Tibial artery (tissue), 4 donors: ENCODE measurements around the gene SCLT1.

ENCODE experiments used
- DNase-seq, 2 donors: peaks; one replicate each; pipeline ENCODE4 v3.0.0-alpha.2; 2019
- H3K27ac ChIP-seq, 2 donors: fragments of 200-600 bp; sonication (generic) in 1 of 2; 1 replicate in 1 of 2; 2 replicates in 1 of 2; pipeline ENCODE4 v1.5.1; 2018 to 2019; ENCODE audit warnings: mild to moderate bottlenecking in 1 of 2
- H3K27me3 ChIP-seq, 2 donors: fragments of 200-600 bp; sonication (generic) in 1 of 2; one replicate each; pipeline versions ENCODE4 v1.5.1 to v1.6.0; 2016 to 2019
- H3K36me3 ChIP-seq, 3 donors: fragments of 200-600 bp; sonication (generic) in 2 of 3; one replicate each; pipeline ENCODE4 v1.5.1; 2016 to 2019; ENCODE audit warnings: mild to moderate bottlenecking in 2 of 3
- H3K4me1 ChIP-seq, 4 donors: fragments of 200-600 bp; sonication (generic) in 2 of 4; 1 replicate in 3 of 4; 2 replicates in 1 of 4; pipeline ENCODE4 v1.5.1; 2016 to 2019
- H3K4me3 ChIP-seq, 2 donors: fragments of 200-600 bp; sonication (generic) in 1 of 2; 1 replicate in 1 of 2; 2 replicates in 1 of 2; pipeline ENCODE4 v1.5.1; 2018 to 2019; ENCODE audit warnings: mild to moderate bottlenecking in 2 of 2
- H3K9me3 ChIP-seq, 3 donors: fragments of 200-600 bp; sonication (generic) in 1 of 3; one replicate each; pipeline ENCODE4 v1.5.1; 2016 to 2019
- intact Hi-C: fragments of 100-400 bp; cut with DNase I; formaldehyde crosslinking; loops from one replicate; pipeline ENCODE4 v1.15.0; 2023; ENCODE audit warnings: low total_unique reads
- TF ChIP-seq, protein P1 (sequence below), 2 experiments: fragments of 200-600 bp in 1 of 2; fragments of 450-650 bp in 1 of 2; IDR thresholded peaks; one replicate each; pipeline ENCODE4 v1.5.1; 2017 to 2019; ENCODE audit warnings: antibody characterized with exemption in 2 of 2, mild to moderate bottlenecking in 1 of 2, moderate library complexity in 1 of 2

SCLT1 gene

DNA sequence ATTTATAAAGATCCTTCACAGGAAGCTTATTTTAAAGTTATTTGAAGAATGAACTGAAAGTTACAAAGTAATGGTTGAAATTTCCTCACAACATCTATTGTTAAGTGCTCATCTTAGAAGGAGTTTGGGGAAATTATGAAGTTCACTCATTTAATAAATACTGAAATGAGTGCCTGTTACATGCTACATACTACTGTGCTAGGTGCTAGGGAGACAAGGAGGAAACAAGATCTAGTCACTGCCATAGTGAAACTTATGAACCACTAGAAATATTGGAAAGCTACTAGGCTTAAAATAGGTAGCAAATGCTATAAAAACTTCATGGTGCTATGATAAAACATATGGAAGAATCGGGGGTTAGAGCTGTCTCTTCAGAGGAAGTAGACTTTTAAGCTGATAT, 186.8 kb downstream of the SCLT1 start:
- Histone ChIP-seq H3K27me3 (no peaks in the 10 kb centered on the region), H3K4me1 (no peaks in the 10 kb centered on the region), H3K9me3 (no peaks in the 10 kb centered on the region), H3K4me3 (no peak overlapping the region), H3K36me3 (no peaks in the 10 kb centered on the region), H3K27ac (no peak overlapping the region)
- TF ChIP-seq, protein P1, sequence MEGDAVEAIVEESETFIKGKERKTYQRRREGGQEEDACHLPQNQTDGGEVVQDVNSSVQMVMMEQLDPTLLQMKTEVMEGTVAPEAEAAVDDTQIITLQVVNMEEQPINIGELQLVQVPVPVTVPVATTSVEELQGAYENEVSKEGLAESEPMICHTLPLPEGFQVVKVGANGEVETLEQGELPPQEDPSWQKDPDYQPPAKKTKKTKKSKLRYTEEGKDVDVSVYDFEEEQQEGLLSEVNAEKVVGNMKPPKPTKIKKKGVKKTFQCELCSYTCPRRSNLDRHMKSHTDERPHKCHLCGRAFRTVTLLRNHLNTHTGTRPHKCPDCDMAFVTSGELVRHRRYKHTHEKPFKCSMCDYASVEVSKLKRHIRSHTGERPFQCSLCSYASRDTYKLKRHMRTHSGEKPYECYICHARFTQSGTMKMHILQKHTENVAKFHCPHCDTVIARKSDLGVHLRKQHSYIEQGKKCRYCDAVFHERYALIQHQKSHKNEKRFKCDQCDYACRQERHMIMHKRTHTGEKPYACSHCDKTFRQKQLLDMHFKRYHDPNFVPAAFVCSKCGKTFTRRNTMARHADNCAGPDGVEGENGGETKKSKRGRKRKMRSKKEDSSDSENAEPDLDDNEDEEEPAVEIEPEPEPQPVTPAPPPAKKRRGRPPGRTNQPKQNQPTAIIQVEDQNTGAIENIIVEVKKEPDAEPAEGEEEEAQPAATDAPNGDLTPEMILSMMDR (IDR thresholded peaks at IDR 0.05): no peak
- intact Hi-C loops: no loop called here
- DNase-seq: no peak

DNA sequence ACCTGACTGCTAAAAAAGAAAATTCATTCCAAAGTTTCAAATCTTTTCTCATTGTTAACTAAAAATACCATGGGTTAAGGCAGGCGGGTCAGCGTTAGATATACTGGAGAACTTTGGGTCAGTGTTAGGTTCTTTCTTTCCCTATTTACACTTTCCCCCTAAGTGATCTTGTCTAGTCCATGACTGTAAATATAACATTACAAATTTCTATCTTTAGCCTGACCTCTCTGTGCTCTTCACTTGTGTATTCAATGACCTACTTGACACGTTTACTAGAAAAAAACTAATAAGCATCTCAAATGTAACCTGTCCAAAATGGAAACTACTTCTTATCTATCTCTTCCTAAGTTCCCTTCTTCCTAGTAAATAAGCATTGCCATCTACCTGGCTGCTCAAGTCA, 188.5 kb downstream of the SCLT1 start:
- no peak overlapping the region for H3K4me3 ChIP-seq
- no peaks in the 10 kb centered on the region for H3K9me3 ChIP-seq
- no peaks in the 10 kb centered on the region for H3K36me3 ChIP-seq
- intact Hi-C loops: no loop called here
- TF ChIP-seq, protein P1 (IDR thresholded peaks at IDR 0.05): no peak
- no peaks in the 10 kb centered on the region for H3K27me3 ChIP-seq
- no peaks in the 10 kb centered on the region for H3K4me1 ChIP-seq
- H3K27ac ChIP-seq: no peak overlapping the region
- no peak for DNase-seq

DNA sequence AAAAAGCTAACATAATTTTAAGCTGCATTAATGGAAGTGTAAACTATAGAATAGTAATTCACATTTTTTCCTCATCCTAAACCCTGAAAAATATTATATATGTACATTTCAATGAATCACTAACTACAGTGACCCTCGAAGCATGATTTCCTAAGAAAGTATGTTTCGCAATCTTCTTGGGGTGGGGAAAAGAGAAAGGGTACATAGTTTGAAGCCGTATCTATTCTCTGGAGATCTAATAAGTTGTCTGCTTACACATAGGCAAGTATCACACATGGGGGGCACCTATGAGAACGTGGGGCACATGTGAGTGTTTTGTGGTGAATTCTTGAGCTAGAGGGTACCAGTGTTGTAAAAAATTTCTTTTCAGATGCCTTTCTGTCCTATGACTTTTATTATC, 212.7 kb downstream of the SCLT1 start:
- no peaks in the 10 kb centered on the region for H3K4me1 ChIP-seq
- peaks cover 0 to 6% (median 0%) of the 10 kb centered on the region in 3 donors for H3K36me3 ChIP-seq
- TF ChIP-seq, protein P1 (IDR thresholded peaks at IDR 0.05): no peak
- no peak for DNase-seq
- H3K4me3 ChIP-seq: no peak overlapping the region
- H3K9me3 ChIP-seq: no peaks in the 10 kb centered on the region
- no peaks in the 10 kb centered on the region for H3K27me3 ChIP-seq
- intact Hi-C loops: no loop called here
- H3K27ac ChIP-seq: no peak overlapping the region

DNA sequence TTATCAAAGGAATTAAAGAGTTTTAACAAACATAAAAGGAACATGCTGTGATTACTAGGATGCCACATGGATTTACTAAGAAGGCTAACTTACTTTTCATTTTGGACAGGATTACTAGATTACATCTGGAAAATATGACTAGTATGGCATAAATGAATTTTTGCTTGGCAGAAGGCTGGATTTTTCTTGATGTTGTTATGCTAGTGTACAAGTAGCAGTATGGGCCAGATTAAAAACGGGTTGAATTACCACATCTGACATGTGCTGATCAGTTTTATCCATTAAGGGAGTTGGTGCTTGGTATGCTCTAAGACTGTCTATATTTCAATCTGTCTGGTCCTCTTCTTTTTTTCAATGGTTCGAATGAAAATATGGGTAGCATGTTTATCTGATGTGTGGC, 213.4 kb downstream of the SCLT1 start:
- intact Hi-C loops: no loop called here

DNA sequence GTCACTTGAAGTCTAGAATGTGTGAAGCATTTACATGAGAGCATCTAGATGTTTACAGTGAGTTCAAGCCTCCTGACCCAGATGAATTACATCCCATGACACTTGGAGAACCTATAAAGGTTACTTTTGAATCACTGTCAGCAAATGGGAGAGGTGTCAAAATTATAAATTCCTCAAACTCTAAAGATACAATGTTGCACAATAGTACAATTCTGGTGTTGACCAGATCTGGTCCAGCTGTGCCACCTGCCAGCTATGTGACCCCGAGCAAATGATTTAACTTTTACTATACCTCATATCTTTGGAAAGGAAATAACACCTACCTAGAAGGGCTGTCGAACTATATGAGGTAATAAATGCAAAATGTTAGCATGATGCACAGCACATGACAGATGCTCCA, 214.1 kb downstream of the SCLT1 start:
- no peak for DNase-seq
- H3K4me3 ChIP-seq: no peak overlapping the region
- peaks cover 0 to 9% (median 0%) of the 10 kb centered on the region in 3 donors for H3K36me3 ChIP-seq
- intact Hi-C loops: no loop called here
- TF ChIP-seq, protein P1 (IDR thresholded peaks at IDR 0.05): no peak
- H3K27me3 ChIP-seq: no peaks in the 10 kb centered on the region
- no peaks in the 10 kb centered on the region for H3K4me1 ChIP-seq
- H3K9me3 ChIP-seq: no peaks in the 10 kb centered on the region
- H3K27ac ChIP-seq: no peak overlapping the region

More for the DNA sequence above, 213.4 kb downstream of the SCLT1 start:
- no peak overlapping the region for H3K4me3 ChIP-seq
- no peak for DNase-seq
- no peak overlapping the region for H3K27ac ChIP-seq
- no peaks in the 10 kb centered on the region for H3K27me3 ChIP-seq
- TF ChIP-seq, protein P1 (IDR thresholded peaks at IDR 0.05): no peak
- H3K36me3 ChIP-seq: peaks cover 0 to 9% (median 0%) of the 10 kb centered on the region in 3 donors
- H3K9me3 ChIP-seq: no peaks in the 10 kb centered on the region
- no peaks in the 10 kb centered on the region for H3K4me1 ChIP-seq

DNA sequence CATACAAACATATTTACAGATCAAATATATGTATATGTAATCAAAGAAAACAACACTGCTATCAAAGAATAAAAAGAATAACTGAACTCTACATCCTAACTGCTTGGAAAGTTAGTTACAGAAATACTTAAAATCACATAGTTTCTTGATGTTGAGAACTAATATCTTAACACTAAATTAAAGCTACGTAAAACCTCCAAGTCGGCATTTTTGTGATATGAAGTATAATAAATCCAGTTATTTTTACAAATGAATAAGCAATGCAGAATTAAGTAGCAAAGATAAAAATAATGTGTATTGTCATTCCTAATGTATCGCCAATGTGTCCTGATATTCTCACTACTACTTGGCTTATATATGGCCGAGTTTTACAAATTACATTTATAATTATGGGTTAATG, 215.4 kb downstream of the SCLT1 start:
- no peak overlapping the region for H3K27ac ChIP-seq
- intact Hi-C loops: no loop called here
- DNase-seq: no peak
- H3K9me3 ChIP-seq: no peaks in the 10 kb centered on the region
- TF ChIP-seq, protein P1 (IDR thresholded peaks at IDR 0.05): no peak
- H3K4me3 ChIP-seq: no peak overlapping the region
- H3K4me1 ChIP-seq: no peaks in the 10 kb centered on the region
- H3K27me3 ChIP-seq: no peaks in the 10 kb centered on the region
- H3K36me3 ChIP-seq: peaks cover 0 to 20% (median under 1%) of the 10 kb centered on the region in 3 donors
